GM18909 (cell line): ENCODE data around the gene ANAPC4.

ENCODE experiments used
- ATAC-seq: cut with Tn5 transposase; IDR thresholded peaks from one replicate; pipeline ENCODE4 v1.9.1; 2021; ENCODE audit warnings: mild to moderate bottlenecking; ENCODE audit not compliant: unreplicated experiment, poor library complexity

The ANAPC4 gene

DNA sequence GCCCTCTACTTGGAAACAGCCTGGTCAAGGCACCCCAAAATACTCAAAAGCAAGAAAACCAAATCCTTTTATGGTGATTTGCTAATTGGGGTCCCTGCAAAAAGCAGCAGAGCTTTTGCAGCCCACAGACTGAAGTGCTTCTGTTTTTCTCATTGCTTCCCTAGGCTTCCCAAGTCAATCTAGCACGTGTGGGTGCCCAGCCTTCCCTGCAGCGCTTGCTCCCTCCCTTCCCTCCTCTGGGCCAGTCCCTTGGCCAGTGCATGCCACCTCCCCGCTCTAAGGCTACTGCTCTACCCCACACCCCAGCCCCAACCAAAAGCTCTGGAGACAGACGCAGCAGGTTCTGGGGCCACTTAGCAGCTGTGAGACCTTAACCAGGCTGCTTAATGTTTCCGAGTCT is 53.6 kb downstream of the ANAPC4 start:
- no peak for ATAC-seq

DNA sequence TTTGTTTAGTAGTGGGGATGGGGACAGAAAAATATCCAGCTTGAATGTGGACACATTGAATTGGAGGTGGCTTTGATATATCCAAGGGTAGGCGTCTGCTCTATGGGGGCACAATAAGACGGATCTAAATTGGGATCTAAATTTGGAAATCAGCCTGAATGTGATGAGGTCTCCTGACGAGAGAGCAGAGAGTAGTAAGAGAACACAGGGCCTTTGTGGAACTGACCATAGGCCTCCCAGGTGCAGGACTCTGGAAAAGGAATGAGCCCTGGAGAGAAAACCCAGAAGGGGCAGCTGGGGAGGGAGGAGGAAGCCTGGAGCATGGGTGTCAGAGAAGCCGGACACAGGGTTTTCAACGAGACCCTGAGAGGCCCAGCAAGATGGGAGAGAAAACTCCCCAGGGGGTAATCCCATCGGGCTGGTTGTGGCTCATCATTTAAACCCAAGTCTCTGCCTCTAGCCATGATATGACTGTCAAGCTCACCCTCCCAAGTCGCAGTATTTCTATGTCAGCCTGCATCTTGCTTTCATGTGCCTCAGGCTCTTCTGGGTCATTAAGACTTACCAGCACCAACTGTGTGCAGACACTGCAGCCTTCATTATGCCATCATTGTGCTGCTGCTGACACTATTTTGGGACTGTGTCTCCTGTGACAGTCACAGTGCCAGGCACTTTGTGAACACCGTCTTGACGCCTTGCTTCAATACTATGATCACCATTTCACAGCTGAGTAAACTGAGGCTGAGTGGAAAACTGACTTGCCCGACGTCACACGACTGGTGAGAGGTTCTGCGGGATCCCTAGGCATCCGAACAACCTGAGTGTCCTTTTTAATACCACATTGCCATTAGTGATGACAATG is 57.1 kb downstream of the ANAPC4 start:
- ATAC-seq, result no peak

DNA sequence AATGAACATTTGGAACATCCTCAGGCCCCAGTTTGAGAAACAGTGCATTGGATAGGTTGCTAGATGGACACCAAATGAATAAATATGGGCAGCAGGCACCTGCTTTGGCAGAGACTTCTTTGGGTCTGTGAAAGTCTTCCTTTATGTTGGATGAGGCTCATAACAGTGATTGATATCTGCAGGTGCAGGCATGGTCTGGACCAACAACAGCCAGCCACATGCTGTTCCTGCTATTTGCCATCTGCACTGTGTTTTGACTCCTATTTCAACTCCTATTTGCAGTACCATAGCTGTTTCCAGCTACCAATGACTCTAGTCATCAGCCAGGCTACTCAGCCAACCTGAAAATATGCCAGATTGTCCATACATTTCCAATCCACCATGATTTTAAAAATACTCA is 60.9 kb downstream of the ANAPC4 start:
- ATAC-seq, result no peak

DNA sequence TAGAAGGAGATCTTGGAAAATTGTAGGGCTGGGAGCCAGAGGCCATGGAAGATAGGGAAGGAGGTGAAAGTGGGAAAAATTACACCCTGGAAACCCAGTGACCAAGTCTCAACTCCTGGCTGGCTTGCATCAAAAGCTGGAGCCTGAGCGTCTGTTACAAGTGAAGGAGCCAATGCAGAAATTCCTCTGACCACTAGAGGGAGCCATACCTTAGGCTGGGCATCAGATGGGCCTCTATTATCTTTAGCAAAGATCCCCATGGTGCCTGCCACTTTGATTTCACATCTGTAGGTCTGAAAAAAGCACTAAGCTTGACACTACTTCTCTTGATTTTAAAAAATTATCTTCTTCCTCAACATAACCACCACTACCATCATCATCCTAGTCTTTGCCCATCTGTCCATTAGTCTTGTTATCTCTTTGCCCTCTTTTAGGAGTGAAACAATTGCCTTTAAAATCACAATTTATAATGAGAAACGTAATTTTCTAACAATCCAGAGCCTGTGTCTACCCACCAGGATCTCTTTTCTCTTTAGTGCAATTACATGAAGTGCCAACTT is 62.9 kb downstream of the ANAPC4 start:
- peak; percentile 85 for ATAC-seq

DNA sequence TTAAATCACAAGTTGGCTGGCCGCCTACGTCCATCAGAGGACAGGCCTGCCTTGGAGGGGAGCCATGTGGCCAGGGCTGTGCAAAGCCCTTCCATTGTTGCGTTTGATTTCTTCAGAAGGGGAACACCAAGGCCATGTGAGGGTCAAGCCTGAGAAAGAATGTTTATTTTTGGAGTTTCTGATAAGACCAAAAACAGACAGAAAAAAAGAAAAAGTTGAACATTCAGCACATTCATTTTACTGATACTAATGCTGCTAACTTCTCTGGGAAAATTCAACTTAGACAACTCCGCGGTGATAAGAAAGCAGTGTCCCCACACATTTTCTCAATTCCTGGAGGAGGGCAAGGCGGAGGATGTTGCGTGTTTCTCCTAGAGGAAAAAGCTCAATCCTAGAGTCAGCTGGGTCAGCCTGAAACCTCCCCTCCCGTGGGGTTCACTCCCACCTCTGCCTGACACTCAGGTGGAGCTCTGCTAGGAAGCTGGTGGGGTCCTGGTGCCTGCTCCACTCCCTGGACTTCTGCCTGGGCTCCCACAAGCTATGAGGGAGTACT is 63.5 kb downstream of the ANAPC4 start:
- ATAC-seq, result no peak

DNA sequence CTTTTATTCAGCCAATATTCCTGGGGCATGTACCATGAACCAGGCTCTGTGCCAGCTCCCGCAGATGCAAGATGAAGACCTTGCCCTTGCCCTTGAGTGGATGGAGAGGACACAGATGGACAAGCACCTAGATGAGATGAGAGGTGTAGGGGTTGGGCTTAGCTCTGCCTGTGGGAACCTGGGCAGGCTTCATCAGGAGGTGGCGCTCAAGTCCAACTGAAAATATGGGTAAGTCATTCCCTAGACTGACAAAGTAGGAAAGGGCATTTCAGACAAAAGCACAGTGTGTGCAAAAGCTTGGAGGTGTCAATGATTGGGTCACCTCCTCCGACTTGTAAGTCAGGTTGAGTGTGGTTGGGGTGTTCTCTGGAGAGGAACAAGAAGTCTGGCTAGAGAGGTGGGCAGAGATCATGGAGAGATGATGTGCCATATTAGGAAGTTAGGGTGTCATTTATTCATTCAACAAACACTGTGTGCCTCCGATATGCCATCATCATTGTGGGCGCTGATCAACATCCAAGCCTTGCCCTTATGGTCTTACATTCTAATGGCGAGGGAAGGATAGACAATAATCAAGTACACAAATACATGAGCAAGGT is 64.6 kb downstream of the ANAPC4 start:
- no peak for ATAC-seq

DNA sequence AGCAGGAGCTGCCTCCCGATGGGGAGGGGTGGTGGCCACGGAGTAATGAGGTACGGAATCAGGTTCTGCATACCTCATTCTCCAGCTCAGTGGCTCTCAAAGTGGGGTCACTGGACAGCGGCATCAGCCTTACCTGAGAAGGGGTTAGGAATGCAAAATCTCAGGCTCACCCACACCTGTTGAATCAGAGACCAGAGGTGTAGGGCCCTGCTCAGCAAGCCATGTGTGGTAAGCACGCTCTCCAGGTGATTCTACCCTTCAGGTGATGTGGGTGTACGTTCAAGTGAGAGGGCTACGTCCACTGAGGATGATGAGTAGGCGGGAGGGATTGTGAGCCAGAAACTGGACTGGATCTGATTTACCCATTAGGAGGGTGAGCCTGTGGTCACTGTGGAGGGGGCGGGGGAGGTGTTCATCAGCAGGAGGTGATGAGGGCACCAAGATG is 65.8 kb downstream of the ANAPC4 start:
- no peak for ATAC-seq

DNA sequence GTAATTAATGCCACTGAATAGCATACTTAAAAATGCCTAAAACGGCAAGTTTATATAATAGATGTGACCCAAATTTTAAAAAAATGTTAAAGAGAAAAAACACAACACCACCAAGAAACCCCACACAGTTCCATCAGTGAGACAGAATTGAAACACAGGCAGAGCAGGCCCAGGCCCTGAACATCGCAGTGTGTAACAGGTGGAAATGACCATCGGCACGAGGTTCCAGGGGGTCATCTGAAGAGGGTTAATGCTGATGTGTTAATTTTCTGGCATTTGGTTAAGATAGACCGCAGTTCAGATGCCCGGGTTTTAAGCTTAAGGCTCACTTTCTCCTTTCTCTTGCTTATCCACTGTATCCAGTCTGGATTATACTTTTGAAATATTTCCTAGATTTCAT is 66.8 kb downstream of the ANAPC4 start:
- ATAC-seq, result no peak

DNA sequence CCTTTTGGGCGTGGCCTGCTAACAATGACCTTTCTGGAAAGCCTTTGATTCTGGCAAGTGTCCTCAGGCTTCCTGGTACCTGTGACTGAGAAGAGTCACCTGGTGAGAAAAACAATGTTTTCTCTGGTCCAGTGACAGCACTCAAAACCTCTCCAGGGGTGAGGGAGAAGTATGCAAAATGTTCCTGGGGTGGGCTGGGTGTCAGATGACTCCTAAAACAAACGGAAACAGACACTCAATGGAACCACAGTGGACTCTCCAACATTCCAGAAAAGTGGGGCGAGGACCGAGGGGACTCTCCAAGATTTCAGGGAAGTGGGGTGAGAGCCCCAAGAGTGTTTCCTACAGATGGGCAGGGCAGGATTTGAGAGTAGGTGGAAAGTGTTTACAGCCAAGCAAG is 69.5 kb downstream of the ANAPC4 start:
- ATAC-seq, result no peak

DNA sequence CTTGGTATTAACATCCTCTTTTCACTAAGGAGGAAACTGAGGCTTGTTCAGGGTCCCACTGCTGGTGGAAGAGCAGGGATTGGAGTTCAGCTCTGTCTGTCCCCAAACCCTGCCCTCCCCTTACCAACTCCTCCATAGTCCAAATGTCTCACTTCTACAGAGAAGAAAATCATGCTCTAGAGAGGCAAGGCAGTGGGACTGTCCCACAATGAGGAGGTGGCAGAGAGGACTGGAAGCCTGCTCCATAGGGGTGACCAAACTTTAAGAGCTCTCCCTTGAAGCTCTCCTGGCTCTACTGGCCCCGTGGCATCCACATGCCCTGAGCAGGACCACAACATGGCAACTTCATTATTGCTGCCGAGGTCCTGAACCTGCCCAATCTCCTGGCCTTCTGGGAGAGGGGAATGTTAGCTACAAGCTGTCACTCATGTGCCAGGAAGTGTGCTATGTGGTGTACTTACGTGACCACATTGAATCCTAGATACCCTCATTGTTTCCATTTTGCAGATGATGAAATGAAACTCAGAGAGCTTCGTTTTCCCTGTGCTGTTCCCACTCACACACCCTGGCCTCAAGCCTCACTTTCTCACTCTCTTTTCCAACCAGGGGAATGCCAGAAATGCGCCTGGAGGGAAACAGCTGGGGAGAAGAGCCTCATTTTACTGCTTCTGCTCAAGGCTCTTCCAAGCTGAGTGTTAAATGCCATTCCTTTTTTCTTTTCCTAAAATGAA is 71.5 kb downstream of the ANAPC4 start:
- ATAC-seq, result no peak

DNA sequence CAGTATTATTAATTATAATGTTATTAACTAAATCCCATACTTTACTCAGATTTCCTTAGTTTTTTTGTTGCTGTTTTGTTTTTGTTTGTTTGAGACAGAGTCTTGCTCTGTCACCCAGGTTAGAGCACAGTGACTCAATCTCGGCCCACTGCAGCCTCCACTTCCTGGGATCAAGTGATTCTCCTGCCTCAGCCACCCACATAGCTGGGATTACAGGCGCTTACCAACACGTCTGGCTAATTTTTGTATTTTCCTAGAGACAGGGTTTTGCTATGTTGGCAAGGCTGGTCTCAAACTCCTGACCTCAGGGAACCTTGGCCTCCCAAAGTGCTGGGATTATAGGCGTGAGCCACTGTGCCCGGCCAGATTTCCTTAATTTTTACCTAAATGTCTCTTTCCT is 72.2 kb downstream of the ANAPC4 start:
- no peak for ATAC-seq

DNA sequence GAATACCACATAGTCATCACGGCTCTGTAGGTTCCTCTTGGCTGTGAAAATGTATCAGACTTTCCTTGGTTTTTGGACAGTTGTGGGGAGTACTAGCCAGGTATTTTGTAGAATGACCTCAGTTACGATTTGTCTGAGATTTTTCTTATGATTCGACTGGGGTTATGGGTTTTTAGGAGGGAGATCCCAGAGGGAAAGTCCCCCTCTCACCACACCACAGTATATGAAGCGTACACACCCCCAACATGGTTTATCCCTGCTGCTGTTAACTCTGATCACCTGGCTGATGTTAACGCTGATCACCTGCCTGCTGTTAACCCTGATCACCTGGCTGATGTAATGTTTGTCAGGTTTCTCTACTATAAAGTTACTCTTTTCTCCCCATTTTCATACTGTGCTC is 72.6 kb downstream of the ANAPC4 start:
- ATAC-seq, result no peak

DNA sequence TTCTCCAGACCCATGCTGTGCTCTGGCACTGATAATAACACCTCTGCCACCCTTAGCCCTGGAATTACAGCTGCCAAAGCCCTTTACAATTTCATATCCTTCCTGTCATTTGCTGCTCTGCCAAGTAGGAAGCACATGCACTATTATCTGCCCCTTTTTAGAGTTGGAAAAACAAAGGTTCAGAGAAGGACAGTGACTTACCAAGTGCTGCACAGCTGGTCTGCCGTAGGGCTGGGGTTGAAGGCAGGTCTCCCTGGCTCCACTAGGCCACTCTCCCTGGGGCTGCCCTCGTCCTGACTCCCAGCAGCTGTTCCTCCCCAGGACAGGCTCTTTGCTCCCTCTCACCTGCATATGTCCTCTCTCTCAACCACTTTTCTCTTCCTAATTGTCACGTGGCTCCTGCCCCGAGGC is 73.4 kb downstream of the ANAPC4 start:
- ATAC-seq, result no peak

DNA sequence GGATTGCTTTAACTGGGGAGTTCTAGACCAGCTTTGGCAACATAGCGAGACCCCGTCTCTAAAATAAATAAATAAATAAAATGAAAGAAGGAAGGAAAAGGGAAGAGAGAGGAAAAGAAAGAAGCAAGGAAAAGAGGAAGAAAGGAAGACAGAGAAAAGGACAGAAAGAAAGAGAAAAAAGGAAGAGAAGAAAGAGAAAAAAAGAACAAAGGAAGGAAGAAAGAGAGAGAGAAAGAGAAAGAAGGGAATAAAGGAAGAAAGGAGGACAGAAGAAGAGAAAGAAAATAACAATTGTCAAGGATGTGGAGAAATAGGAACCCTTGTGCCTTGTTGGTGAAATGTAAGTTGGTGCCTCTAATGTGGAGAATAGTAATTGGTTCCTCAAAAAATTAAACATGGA is 74.6 kb downstream of the ANAPC4 start:
- ATAC-seq, result no peak

DNA sequence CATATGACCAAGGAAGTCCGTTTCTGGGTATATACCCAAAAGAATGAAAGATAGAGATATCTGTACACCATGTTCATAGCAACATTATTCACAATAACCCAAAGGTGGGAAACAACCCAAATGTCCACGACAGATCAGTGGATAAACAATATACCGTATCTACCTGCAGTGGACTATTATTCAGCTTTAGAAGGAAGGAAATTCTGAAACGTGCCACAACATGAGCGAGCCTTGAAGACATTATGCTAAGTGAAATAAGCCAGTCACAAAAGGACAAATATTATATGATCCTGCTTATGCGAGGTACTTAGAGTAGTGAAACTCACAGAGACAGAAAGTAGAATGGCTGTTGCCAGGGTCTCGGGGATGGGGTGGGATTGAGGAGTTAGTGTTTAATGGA is 75.0 kb downstream of the ANAPC4 start:
- ATAC-seq, result no peak

DNA sequence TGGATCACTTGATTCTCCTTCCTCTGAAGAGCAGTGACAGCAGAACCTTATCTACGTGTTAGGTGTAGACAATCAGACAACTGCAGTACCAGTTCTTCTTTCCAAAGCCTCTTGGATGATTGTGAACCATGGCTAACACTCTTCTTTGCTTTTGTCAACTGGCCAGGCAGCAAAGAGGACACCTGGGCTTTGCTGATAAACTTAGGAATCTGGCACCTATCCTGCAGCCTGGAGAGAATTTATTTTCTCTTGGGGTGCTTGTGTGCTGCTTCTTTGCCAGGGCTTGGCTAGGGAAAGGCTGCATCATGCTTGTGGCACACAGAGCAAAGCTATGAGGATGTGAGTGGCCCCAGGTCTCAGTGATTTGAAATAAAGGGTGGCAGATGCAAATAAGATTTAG is 77.4 kb downstream of the ANAPC4 start:
- no peak for ATAC-seq

DNA sequence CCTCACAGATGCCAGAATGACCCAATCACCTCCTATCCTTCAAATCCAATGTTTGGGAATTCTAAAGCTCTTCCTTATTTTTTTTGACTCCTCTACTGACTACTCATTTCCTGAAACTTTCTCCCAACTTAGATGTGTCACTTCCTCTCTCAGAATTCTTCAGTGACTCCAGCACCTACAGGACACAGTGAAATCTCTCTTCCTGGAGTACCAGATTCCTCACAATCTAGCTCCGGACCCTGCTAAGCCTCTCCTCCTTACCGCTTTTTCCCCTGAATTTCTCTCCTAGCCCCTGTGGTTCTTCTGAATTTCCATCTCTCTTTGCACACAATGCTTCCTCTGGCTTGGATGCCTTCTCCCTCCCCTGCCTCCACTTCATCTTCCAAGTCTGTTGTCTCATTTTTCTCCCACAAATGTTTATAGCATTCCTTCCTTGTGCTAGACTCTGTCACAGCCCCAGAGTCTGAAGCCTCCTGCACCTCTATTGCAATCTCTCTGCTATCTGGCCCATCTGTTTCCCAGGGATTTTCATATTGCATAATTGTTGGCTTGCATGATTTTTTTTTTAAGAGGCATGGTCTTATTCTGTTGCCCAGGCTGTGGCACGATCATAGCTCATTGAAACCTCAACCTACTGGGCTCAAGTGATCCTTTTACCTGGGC is 80.1 kb downstream of the ANAPC4 start:
- no peak for ATAC-seq

DNA sequence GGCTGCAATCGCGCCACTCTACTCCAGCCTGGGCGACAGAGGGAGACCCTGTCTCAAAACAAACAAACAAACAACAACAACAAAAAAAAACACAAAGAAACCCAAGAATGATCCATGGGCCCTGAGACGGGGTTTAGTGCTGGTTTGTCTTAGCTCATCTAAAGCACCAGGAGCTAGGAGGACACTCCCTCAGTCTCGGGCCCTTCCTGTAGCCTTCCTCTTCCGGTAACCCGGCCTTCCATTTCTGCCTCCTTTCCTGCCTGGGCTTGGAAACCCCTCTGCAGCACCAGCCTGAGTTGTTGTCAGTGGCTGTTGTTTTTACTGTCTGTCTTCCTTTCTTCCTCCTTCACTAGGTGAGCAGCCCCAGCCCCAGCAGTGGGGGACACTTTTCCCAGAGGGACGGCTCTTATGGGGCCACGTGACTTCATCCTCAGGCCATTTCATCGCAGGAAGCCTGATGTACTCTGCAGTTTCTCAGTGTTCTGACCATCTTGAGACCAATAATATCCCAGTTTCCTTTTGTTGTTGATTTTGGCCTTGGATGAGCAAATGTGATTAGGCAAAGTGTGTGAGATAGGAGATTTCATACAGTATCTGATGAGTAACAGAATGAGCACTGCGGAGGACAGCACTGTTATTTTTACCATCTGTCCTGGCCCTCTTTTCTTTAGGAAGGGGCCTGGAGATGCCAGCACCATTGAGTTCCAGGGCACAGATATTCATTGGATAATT is 90.1 kb downstream of the ANAPC4 start:
- ATAC-seq, result no peak

DNA sequence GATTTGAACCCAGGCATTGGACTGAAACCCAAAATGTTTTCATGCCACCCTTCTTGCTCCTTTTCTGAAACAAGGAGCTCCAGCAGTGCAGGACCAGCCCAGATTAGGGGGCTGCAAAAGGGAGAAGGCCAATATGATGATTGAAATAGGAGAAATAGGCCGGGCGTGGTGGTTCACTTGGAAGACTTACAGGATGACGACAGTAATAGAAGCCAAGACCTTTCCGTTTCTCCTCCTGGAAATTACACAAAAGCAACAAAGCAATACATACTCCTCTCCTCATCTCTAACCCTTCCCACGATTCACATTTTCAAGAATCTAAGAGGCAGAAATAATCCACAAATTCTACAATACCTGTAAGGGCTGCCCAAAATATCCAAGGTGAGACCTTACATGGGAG is 90.8 kb downstream of the ANAPC4 start:
- no peak for ATAC-seq
